Measurements from ENCODE around the gene SAPCD2. TPM values are rescaled to one million over a fixed set of nuclear protein-coding genes. Genes with fewer than 3 reads are reported as not detected.

SAPCD2 gene
- total RNA-seq, 4 donors from 2014 or later: 8.2 to 13.6 (median 13.3) TPM

DNA sequence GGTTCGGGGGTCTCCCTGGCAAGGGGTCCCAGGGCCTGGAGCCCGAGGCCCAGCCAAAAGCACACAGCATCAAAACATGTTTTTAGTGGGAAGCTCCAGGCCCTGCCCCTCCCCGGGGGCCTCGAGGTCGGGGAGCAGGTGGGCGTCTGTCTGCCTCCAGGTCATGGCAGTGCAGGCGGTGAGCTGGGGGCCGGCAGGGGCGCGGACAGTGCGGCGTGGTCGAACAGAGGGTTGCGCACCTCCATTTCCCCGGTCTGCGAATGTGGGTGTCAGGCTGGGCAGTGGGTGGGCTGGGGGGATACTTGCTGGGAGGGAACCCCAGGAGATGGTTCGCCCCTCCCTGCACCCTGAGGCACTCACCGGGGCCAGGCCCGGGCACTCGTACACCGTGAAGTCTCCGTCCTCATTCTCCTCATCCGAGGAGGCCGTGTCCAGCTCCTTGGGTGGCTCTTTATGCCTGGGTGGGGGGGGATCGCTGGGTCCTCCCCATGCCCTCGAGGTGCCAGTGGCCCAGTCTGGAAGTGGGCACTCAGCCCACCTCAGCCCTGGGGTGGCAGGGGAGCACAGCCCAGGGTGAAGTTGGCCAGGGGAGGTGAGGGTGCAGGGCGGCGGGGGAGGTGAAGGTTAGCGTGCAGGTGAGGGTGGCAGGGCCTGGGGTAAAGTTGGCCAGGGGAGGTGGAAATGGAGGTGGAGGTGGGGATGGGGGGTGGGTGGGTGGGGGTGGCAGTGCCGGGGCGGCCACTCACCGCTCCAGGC, 30.6 kb downstream of the SAPCD2 start:
- Histone ChIP-seq H3K27ac (no peak overlapping the region), H3K36me3 (peaks cover 28% of the 10 kb centered on the region), H3K4me3 (no peak overlapping the region), H3K9me3 (no peaks in the 10 kb centered on the region), H3K4me1 (peaks cover 15% of the 10 kb centered on the region), H3K27me3 (no peaks in the 10 kb centered on the region)
- no peak for TF ChIP-seq POLR2AphosphoS5 (IDR thresholded peaks at IDR 0.05)
- TF ChIP-seq POLR2A (IDR thresholded peaks at IDR 0.05): no peak
- TF ChIP-seq EP300 (IDR thresholded peaks at IDR 0.05): no peak
- no peak for DNase-seq (ENCODE audit: low spot score in 2 of 2)
- whole genome bisulfite sequencing: 94% methylated on average over 16 of the region's 32 CpGs

- TF ChIP-seq EP300 (IDR thresholded peaks at IDR 0.05): no peak
- TF ChIP-seq CTCF (IDR thresholded peaks at IDR 0.05): no peak
- TF ChIP-seq POLR2A (IDR thresholded peaks at IDR 0.05): no peak
- TF ChIP-seq POLR2AphosphoS5 (IDR thresholded peaks at IDR 0.05): no peak
- Histone ChIP-seq H3K27me3 (no peaks in the 10 kb centered on the region), H3K27ac (no peak overlapping the region), H3K9me3 (no peaks in the 10 kb centered on the region), H3K4me1 (peaks cover 14% of the 10 kb centered on the region), H3K4me3 (no peak overlapping the region), H3K36me3 (peaks cover 28% of the 10 kb centered on the region)
- no peak for DNase-seq (ENCODE audit: low spot score in 2 of 2)
- 88% methylated on average over 7 of the region's 9 CpGs for WGBS
Measured at GRCh38 chr9:137038916-137039315, 31.4 kb downstream of the SAPCD2 start.

DNA sequence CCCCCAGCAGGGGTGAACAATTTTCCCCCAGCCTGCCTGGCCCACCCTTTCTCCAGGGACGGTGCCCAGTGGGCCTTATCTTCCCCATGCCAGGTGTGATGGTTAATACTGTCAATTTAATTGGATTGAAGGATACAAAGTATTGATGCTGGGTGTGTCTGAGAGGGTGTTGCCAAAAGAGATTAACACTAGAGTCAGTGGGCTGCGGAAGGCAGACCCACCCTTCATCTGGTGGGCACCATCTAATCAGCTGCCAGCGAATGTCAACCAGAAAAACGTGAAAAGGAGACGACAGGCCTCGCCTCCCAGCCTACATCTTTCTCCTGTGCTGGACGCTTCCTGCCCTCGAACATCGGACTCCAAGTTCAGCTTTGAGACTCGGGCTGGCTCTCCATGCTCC, 32.9 kb downstream of the SAPCD2 start:
- Histone ChIP-seq H3K9me3 (no peaks in the 10 kb centered on the region), H3K27ac (no peak overlapping the region), H3K4me3 (no peak overlapping the region), H3K27me3 (no peaks in the 10 kb centered on the region), H3K4me1 (peaks cover 14% of the 10 kb centered on the region), H3K36me3 (peaks cover 28% of the 10 kb centered on the region)
- 88% methylated on average over 10 of the region's 10 CpGs for WGBS
- no peak for DNase-seq (ENCODE audit: low spot score in 2 of 2)
- TF ChIP-seq POLR2A (IDR thresholded peaks at IDR 0.05): no peak

GRCh38 chr9:137037035-137037434, 33.3 kb downstream of the SAPCD2 start:
- H3K9me3 ChIP-seq: no peaks in the 10 kb centered on the region
- peaks cover 14% of the 10 kb centered on the region for H3K4me1 ChIP-seq
- no peak overlapping the region for H3K27ac ChIP-seq
- H3K4me3 ChIP-seq: no peak overlapping the region
- DNase-seq (ENCODE audit: low spot score in 2 of 2): no peak
- no peaks in the 10 kb centered on the region for H3K27me3 ChIP-seq
- TF ChIP-seq CTCF (IDR thresholded peaks at IDR 0.05): no peak
- no CpG with 5 or more reads among the region's 13 CpGs for WGBS
- H3K36me3 ChIP-seq: peaks cover 28% of the 10 kb centered on the region

- H3K4me1 ChIP-seq: peaks cover 21% of the 10 kb centered on the region
Measured at GRCh38 chr9:137035937-137036336, 34.4 kb downstream of the SAPCD2 start.

DNA sequence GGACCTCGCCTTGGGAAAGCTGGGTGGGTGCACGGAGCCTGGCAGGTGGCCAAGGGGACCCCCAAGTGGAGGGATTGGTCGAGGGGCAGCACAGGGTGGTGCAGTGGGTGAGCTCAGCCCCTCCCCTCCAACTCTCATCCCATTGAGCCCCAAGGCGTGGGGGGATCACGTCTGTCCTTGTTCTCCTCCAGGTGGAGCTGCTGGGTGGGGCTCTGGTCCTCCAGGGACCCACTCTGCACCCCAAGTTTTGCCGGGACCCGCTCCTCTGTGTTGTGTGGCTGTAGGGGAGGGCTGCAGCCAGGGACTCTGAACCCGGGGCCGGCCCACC, 34.9 kb downstream of the SAPCD2 start:
- DNase-seq (ENCODE audit: low spot score in 2 of 2): no peak
- no peaks in the 10 kb centered on the region for H3K27me3 ChIP-seq
- no peak overlapping the region for H3K4me3 ChIP-seq
- H3K9me3 ChIP-seq: no peaks in the 10 kb centered on the region
- no CpG with 5 or more reads among the region's 9 CpGs for WGBS
- TF ChIP-seq POLR2AphosphoS5 (IDR thresholded peaks at IDR 0.05) (no peak), EP300 (IDR thresholded peaks at IDR 0.05) (no peak), POLR2A (IDR thresholded peaks at IDR 0.05) (no peak), CTCF (IDR thresholded peaks at IDR 0.05) (no peak)
- no peak overlapping the region for H3K27ac ChIP-seq
- peaks cover 25% of the 10 kb centered on the region for H3K36me3 ChIP-seq
- H3K4me1 ChIP-seq: peaks cover 21% of the 10 kb centered on the region

More at GRCh38 chr9:137035937-137036336, 34.4 kb downstream of the SAPCD2 start:
- Histone ChIP-seq H3K36me3 (peaks cover 28% of the 10 kb centered on the region), H3K4me3 (no peak overlapping the region), H3K27ac (no peak overlapping the region), H3K9me3 (no peaks in the 10 kb centered on the region), H3K27me3 (no peaks in the 10 kb centered on the region)
- 74% methylated on average over 7 of the region's 8 CpGs for WGBS
- TF ChIP-seq EP300 (IDR thresholded peaks at IDR 0.05) (no peak), POLR2AphosphoS5 (IDR thresholded peaks at IDR 0.05) (no peak), CTCF (IDR thresholded peaks at IDR 0.05) (no peak), POLR2A (IDR thresholded peaks at IDR 0.05) (no peak)
- DNase-seq (ENCODE audit: low spot score in 2 of 2): no peak

Data from suprapubic skin (tissue), 4 donors.